KMS-11 (cell line): Measurements from ENCODE around the gene BBX.

Source experiments
- H2AFZ ChIP-seq: fragments of 200-600 bp; sonication (generic); 2 replicates; pipeline ENCODE4 v1.6.1; 2016; ENCODE audit warnings: antibody characterized with exemption, mixed run types, low read depth
- H3K27ac ChIP-seq: fragments of 200-600 bp; sonication (generic); 2 replicates; pipeline ENCODE4 v1.6.1; 2016; ENCODE audit warnings: mild to moderate bottlenecking, mixed run types
- H3K27me3 ChIP-seq: fragments of 200-600 bp; sonication (generic); 2 replicates; pipeline ENCODE4 v1.6.1; 2017; ENCODE audit warnings: mild to moderate bottlenecking, low read depth, mixed run types, moderate library complexity; ENCODE audit not compliant: insufficient read depth
- H3K36me3 ChIP-seq: fragments of 200-600 bp; sonication (generic); 2 replicates; pipeline ENCODE4 v1.6.1; 2017; ENCODE audit warnings: mild to moderate bottlenecking, mixed run types; ENCODE audit not compliant: insufficient read depth
- H3K4me1 ChIP-seq: fragments of 200-600 bp; sonication (generic); 2 replicates; pipeline ENCODE4 v1.6.1; 2016; ENCODE audit warnings: mild to moderate bottlenecking, low read depth, mixed run types; ENCODE audit not compliant: poor library complexity, severe bottlenecking
- H3K4me2 ChIP-seq: fragments of 200-600 bp; sonication (generic); 2 replicates; pipeline ENCODE4 v1.7.0; 2016; ENCODE audit warnings: mild to moderate bottlenecking, mixed run types
- H3K4me3 ChIP-seq: fragments of 200-600 bp; sonication (generic); IDR thresholded peaks from 2 replicates; pipeline ENCODE4 v1.6.1; 2017; ENCODE audit warnings: low read depth, low read length, mixed read lengths; ENCODE audit not compliant: insufficient read depth
- H3K79me2 ChIP-seq: fragments of 200-600 bp; sonication (generic); 2 replicates; pipeline ENCODE4 v1.6.1; 2016; ENCODE audit warnings: low read depth, mixed run types; ENCODE audit not compliant: insufficient read depth
- H3K9ac ChIP-seq: fragments of 200-600 bp; sonication (generic); 2 replicates; pipeline ENCODE4 v1.6.1; 2016; ENCODE audit warnings: mild to moderate bottlenecking, mixed run types
- H4K20me1 ChIP-seq: fragments of 200-600 bp; sonication (generic); 2 replicates; pipeline ENCODE4 v1.6.1; 2016; ENCODE audit warnings: mild to moderate bottlenecking, mixed run types; ENCODE audit not compliant: insufficient read depth
- CTCF ChIP-seq: fragments of 200-600 bp; sonication (generic); conservative IDR thresholded peaks from 2 replicates; pipeline ENCODE4 v1.6.1; 2017; ENCODE audit warnings: low read depth, mild to moderate bottlenecking, antibody characterized with exemption, low read length, moderate library complexity, mixed read lengths

Gene BBX

GRCh38 chr3:107600780-107601179, 78.0 kb downstream of the BBX start:
- peaks cover 3% of the 10 kb centered on the region for H3K4me1 ChIP-seq
- no peaks in the 10 kb centered on the region for H3K27me3 ChIP-seq
- H3K4me3 ChIP-seq = no peak overlapping the region
- no peaks in the 10 kb centered on the region for H4K20me1 ChIP-seq
- no peaks in the 10 kb centered on the region for H3K79me2 ChIP-seq
- H3K4me2 ChIP-seq = no peak overlapping the region
- no peak overlapping the region for H3K27ac ChIP-seq
- H3K36me3 ChIP-seq = no peaks in the 10 kb centered on the region
- H2AFZ ChIP-seq = no peak overlapping the region
- H3K9ac ChIP-seq = no peak overlapping the region
- TF ChIP-seq CTCF = no peak

- Histone ChIP-seq H3K4me1 (no peaks in the 10 kb centered on the region), H3K4me2 (no peak overlapping the region), H4K20me1 (no peaks in the 10 kb centered on the region), H2AFZ (no peak overlapping the region), H3K27me3 (no peaks in the 10 kb centered on the region), H3K27ac (no peak overlapping the region), H3K9ac (no peak overlapping the region), H3K79me2 (no peaks in the 10 kb centered on the region), H3K36me3 (no peaks in the 10 kb centered on the region), H3K4me3 (no peak overlapping the region)
- no peak for TF ChIP-seq CTCF
Observed at GRCh38 chr3:107604057-107604822, 81.5 kb downstream of the BBX start.

- Histone ChIP-seq H3K79me2 (no peaks in the 10 kb centered on the region), H3K9ac (no peak overlapping the region), H3K4me1 (no peaks in the 10 kb centered on the region), H3K36me3 (no peaks in the 10 kb centered on the region), H3K27ac (no peak overlapping the region), H2AFZ (no peak overlapping the region), H3K27me3 (no peaks in the 10 kb centered on the region), H4K20me1 (no peaks in the 10 kb centered on the region), H3K4me2 (no peak overlapping the region), H3K4me3 (no peak overlapping the region)
- no peak for TF ChIP-seq CTCF
Observed at GRCh38 chr3:107611775-107612469, 89.2 kb downstream of the BBX start.

GRCh38 chr3:107612664-107613084, 89.9 kb downstream of the BBX start:
- Histone ChIP-seq H3K4me2 (no peak overlapping the region), H3K27ac (no peak overlapping the region), H3K36me3 (no peaks in the 10 kb centered on the region), H3K9ac (no peak overlapping the region), H3K79me2 (no peaks in the 10 kb centered on the region), H2AFZ (no peak overlapping the region), H4K20me1 (no peaks in the 10 kb centered on the region), H3K27me3 (no peaks in the 10 kb centered on the region), H3K4me1 (no peaks in the 10 kb centered on the region), H3K4me3 (no peak overlapping the region)
- TF ChIP-seq CTCF = no peak
